KOPT-K1 (cell line): ENCODE results near the gene ASB15.
"Not testable (repeated sequence)": the region's sequence is repeated elsewhere in the genome, so short reads cannot be mapped to it uniquely, and the experiment has no call there.

Experiments used
- H3K27ac ChIP-seq: fragments of 200-600 bp; sonication (generic); 2 replicates; pipeline ENCODE4 v1.5.1; 2016; ENCODE audit warnings: antibody characterized with exemption, mild to moderate bottlenecking, low read depth, low read length; ENCODE audit not compliant: poor library complexity, severe bottlenecking
- H3K36me3 ChIP-seq: fragments of 200-600 bp; sonication (generic); 2 replicates; pipeline ENCODE4 v1.5.1; 2017; ENCODE audit warnings: antibody characterized with exemption, mild to moderate bottlenecking, low read length, moderate library complexity; ENCODE audit not compliant: insufficient read depth
- H3K9me3 ChIP-seq: fragments of 200-600 bp; sonication (generic); 2 replicates; pipeline ENCODE4 v1.5.1; 2017; ENCODE audit warnings: antibody characterized with exemption, low read length, mild to moderate bottlenecking; ENCODE audit not compliant: insufficient read depth, poor library complexity, severe bottlenecking

The ASB15 gene

DNA sequence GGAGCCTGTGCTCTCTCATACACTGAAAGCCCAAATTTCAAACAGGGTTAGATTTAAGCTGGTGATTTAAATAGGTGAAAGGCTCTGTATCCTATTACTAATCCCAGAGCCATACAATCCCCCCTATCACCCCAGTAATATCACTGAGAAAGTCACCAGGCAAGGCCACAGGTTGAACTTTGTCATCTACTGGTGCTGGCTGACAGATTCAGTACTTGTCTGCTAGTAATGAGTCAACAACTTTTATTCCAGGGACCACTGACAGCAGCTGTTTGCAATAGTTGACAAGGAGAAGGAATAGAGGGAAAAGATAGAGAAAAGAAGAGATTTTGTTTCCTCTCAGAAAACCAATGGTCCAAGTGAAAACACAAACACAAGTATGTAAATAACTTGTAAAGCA, 10.4 kb downstream of the ASB15 start:
- no peaks in the 10 kb centered on the region for H3K9me3 ChIP-seq
- H3K36me3 ChIP-seq: no peaks in the 10 kb centered on the region
- H3K27ac ChIP-seq: no peak overlapping the region

DNA sequence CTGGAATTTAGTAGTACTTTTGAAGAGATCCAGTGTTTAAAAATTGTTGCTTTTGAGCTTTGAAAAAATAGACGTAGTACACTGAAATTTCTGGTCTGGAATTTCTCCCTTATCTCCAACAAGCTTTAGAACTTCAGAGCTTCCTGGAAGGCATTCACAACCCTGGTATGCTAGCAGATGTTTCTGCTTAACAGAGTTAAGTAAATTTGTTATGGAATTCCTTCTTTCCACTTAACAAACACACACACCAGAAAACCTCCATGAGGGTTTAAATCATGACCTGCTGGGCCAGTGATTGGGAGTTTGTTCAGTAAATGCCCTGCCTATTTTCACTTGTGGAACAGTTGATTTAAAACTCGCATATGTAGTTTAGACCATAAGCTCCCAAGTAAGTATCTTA, 13.7 kb downstream of the ASB15 start:
- Histone ChIP-seq H3K27ac (no peak overlapping the region), H3K36me3 (no peaks in the 10 kb centered on the region), H3K9me3 (no peaks in the 10 kb centered on the region)

DNA sequence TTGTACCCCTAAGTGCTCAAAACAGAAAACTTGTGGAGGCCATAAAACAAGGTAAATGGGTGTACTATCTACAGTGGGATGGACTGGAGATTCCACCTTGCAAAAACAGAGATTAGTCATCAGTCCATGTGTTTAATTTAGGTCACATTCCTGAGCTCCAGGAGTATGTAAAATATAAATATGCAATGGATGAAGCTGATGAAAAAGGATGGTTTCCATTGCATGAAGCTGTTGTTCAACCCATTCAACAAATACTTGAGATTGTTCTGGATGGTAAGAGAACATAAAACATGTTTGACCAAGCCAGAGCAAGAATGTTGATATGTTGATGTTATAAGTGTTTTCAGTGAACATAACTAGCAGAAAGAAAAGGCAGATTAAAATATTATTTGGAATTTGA, 14.6 kb downstream of the ASB15 start:
- H3K36me3 ChIP-seq: no peaks in the 10 kb centered on the region
- H3K27ac ChIP-seq: no peak overlapping the region
- no peaks in the 10 kb centered on the region for H3K9me3 ChIP-seq

DNA sequence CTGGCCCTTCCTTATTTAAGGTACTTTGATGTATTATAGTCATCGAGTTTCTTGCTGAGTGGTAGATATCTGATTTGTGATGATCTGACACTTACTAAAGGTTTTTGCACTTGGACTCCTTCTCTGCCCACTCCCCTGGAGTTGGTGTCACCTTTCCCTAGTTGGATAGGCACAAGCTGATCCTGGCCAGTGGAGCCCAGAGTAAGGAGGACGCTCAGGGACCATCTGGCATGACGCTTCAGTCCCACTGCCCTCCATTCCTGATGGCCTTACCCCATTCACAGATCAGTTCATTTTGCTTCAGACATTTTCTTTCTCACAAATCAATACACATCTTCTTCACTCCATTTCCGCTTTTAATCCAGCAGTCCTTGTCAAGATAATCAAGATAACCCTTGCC, 20.1 kb downstream of the ASB15 start:
- Histone ChIP-seq H3K27ac (no peak overlapping the region), H3K36me3 (no peaks in the 10 kb centered on the region), H3K9me3 (no peaks in the 10 kb centered on the region)

DNA sequence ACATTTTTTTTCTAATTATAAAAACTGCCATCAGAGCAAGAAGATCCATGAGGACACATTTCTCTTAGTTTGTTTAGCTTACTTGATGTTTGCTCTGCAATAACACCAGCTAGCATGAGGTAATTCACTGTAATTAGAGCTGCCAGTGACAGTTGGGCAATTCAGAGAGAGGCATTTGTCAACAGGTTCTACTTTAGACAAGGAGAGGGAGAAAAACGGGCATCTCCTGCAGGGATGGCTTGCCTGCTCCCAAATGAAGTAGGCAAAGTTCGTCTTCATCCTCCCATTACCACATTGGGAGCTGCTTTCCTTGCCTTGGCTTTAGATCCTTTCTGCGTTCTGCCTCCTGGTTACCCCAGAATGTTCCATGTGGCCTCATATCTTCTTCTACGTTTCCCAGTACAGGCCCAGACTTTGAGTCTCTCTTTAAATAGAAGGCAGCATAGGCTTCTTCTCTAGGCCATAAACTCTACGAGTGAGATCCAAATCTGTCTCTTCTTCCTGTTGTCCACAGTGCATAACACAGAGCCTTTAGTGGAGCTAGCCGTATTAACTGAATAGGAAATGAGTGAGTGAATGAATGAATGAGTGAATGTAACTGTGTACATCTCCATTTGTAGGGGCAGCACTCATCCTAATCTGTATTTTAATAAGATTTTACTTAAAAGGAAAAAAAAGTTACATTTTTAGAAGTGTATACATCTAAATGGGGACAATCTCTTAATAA, 21.2 kb downstream of the ASB15 start:
- Histone ChIP-seq H3K27ac (no peak overlapping the region), H3K9me3 (no peaks in the 10 kb centered on the region), H3K36me3 (no peaks in the 10 kb centered on the region)

DNA sequence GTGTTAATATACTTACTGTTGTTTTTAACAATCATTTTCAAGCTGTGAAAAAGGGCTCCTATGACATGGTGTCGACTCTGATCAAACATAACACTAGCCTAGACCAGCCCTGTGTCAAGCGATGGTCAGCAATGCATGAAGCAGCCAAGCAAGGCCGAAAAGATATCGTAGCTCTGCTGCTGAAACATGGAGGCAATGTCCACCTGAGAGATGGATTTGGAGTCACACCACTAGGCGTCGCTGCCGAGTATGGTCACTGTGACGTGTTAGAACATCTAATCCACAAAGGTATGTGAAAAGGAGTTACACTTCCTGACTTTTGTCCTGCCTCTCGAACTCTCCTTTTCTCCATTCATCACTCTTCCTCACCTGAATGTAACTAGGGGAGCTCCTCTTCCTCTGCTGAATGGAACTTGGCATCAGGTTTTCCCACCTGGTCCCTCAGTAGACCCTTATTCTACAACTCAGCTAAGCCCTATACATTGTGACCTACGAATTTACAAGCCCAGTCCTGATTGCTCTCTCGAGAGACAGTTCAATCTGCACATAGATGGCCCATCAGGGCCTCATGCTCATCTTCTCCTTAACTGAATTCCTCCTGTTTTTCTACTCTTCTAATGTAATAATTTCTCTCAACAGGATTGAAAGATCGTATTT, 23.0 kb downstream of the ASB15 start:
- Histone ChIP-seq H3K36me3 (no peaks in the 10 kb centered on the region), H3K27ac (no peak overlapping the region), H3K9me3 (no peaks in the 10 kb centered on the region)

DNA sequence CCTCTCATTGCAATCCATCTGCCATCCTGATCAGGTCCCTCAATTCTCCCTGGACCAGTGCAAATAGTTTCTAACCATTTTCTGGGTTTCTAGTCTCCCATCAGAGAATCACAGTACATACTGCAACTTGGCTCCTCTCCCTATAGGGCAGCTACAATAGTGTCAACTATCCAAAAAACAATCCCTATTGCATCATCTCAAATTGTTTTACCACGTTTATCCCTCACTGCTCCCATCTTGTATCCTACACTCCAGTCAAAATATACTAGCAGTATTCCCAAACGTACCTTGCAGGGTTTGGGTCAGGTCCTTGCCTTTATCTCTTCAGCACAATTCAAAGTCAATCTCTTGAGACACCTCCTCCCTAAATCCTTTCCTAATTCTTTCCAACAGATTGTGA, 23.6 kb downstream of the ASB15 start:
- H3K27ac ChIP-seq: no peak overlapping the region
- H3K9me3 ChIP-seq: no peaks in the 10 kb centered on the region
- H3K36me3 ChIP-seq: no peaks in the 10 kb centered on the region

DNA sequence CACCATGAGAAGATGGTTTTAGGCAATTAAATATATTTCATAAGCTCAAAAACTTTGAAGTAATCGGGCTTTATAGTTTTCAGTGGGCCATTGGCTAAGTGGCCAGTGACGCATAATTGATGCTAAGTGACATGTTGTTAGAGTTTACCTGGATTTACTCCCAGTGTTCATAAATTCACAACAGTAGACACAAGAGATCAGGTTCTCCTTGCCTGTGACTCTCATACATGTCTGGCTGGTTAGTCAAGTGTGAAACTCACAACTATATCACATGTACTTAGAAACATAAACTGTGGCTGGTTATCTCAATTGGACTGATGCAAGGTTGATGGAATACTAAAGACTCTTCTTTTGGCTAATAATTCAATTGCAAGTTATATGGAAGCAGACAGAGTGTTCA, 26.2 kb downstream of the ASB15 start:
- Histone ChIP-seq H3K27ac (no peak overlapping the region), H3K9me3 (no peaks in the 10 kb centered on the region), H3K36me3 (no peaks in the 10 kb centered on the region)

DNA sequence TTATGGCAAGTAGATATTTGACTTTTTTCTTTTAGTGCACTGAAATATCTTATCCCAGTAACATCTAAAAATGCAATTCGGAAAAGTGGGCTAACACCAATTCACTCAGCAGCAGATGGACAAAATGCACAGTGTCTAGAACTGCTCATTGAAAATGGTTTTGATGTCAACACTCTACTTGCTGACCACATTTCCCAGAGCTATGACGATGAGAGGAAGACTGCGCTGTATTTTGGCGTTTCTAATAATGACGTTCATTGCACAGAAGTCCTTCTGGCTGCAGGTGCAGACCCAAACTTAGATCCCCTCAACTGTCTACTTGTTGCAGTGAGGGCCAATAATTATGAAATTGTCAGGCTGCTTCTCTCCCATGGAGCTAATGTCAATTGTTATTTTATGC, 27.2 kb downstream of the ASB15 start:
- Histone ChIP-seq H3K27ac (no peak overlapping the region), H3K36me3 (no peaks in the 10 kb centered on the region), H3K9me3 (no peaks in the 10 kb centered on the region)

DNA sequence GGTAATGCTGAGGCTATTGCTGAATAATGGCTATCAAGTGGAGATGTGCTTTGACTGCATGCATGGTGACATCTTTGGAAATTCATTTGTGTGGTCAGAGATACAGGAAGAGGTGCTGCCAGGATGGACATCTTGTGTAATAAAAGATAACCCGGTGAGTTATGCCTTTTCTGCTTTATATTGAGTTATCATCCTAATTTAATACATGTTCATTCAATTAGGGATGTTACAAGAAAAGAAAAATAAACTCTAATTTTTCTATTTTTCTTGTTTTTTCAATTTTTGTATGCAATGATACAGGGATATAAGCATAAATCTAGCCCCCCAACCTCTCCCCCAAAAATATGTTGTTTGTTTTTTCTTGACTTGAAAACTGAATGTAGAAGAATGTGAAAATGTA, 27.7 kb downstream of the ASB15 start:
- Histone ChIP-seq H3K27ac (no peak overlapping the region), H3K36me3 (no peaks in the 10 kb centered on the region), H3K9me3 (no peaks in the 10 kb centered on the region)

DNA sequence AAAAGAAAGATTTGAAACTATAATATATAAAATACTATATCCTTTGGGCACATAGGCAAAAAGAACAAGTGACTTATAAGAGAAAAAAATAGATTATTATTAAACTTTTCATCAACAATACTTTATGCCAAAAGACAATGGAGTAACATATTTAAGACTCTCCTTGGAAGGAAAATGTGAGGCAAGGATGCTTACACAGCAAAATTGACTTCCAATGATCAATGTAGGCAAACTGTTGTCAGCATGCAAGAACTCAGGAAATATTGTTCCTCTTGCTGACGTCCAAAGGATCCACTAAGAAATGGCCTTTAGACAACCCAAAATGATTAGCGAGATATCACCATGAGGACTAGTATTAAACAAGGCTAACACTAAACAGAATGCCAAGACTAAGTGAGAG, 31.2 kb downstream of the ASB15 start:
- H3K27ac ChIP-seq: no peak overlapping the region
- H3K36me3 ChIP-seq: no peaks in the 10 kb centered on the region
- H3K9me3 ChIP-seq: no peaks in the 10 kb centered on the region

DNA sequence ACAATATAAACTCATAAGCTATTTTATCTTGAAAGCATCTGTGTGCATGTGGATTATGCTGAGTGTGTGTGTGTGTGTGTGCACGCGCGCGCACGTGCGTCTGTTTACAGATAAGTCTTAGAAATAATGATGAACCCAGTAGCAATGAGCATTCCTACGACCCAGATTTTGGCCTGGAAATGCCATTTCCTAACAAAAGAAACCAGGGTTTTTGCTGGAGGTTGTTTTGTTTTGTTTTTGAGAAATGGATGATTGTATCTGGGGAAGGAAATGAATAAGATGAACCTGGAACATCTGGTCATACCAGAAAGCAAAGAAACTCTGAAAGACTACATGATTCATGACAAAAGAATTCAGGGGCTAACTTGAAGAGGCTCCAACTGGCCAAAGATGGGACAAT, 31.9 kb downstream of the ASB15 start:
- H3K9me3 ChIP-seq: no peaks in the 10 kb centered on the region
- no peak overlapping the region for H3K27ac ChIP-seq

DNA sequence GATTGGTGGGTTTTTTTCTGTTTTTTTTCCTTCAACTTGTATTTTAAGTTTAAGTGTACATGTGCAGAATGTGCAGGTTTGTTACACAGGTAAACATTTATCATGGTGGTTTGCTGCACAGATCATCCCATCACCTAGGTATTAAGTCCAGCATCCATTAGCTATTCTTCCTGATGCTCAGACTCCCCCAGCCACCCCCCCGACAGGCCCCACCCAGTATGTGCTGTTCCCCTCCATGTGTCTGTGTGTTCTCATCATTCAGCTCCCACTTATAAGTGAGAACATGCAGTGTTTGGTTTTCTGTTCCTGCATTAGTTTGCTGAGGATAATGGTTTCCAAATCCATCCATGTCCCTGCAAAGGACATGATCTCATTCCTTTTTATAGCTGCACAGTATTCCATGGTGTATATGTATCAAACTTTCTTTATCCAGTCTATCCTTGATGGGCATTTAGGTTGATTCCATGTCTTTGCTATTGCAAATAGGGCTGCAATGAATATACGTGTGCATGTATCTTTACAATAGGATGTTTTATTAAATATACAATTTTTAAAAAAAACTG, 32.5 kb downstream of the ASB15 start:
- H3K36me3 ChIP-seq, H3K9me3 ChIP-seq, H3K27ac ChIP-seq: not testable (repeated sequence)

More for the DNA sequence above, 31.9 kb downstream of the ASB15 start:
- H3K36me3 ChIP-seq: no peaks in the 10 kb centered on the region

DNA sequence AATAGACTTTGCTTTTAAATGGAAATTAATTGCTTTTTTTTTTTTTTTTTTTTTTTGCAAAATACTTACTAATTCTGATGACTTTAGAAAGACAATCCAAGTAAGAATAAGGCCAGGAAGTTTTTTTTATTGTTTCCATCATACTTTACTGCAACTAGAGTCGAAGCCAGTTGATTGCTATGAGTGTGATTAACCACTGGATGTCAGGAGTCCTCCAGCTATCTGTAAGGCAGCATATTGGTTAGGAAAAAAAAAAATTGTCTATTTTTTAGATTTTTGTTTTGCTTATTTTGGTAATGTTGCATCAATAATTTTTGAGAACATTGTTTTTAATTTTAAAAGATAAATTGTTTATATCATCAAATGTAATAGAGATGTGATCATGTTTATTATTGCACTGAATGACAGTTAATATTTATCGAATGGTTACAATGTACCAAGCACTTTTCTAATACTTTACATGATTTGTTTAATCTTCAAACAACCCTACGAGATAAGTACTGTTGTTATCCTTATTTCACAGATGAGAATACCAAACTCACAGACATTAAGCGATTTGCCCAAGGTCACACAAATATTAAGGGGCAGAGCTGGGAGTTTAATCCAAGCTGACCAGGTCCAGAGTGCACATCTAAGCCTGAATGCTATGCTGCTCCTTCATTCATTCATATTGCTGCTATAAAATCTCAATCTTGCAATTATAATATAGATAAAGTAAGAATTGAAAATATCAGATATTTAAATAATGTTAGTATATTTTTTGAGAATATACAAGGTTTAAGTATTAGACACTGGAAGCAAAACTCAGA, 34.1 kb downstream of the ASB15 start:
- H3K36me3 ChIP-seq: no peaks in the 10 kb centered on the region
- H3K27ac ChIP-seq: no peak overlapping the region
- H3K9me3 ChIP-seq: no peaks in the 10 kb centered on the region

DNA sequence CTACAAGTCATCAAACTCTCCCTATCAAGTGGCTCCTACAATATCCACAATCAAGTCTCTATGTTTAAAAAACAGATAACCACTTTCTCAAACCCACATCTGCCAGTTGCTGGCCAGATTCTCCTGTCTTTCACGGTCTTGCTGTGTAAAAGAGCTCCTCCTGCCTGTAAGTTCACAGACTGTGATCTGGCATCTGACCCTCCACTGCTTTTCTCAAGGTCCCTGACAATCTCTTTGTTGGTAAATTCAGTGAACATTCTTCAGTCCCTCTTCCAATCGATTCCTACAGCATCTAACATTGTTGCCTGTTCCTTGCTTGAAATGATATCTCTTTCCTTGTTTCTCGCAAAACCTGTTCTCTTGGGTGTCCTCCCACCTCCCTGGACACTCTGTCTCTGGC, 35.6 kb downstream of the ASB15 start:
- Histone ChIP-seq H3K36me3 (no peaks in the 10 kb centered on the region), H3K27ac (no peak overlapping the region), H3K9me3 (no peaks in the 10 kb centered on the region)
